ENCODE data around the gene CCDC85C. TPM values are rescaled to one million over a fixed set of nuclear protein-coding genes. Genes with fewer than 3 reads are reported as not detected.

CCDC85C gene
- total and polyA plus RNA-seq, 8 donors = 10.5 to 28.6 (median 15.9) TPM

GRCh38 chr14:99564256-99564925, 39.6 kb downstream of the CCDC85C start:
- Histone ChIP-seq H3K27ac (peak overlapping the region; percentile 37 to 83 (median 73)), H3K4me3 (peak overlapping the region in 1 of 4 donors; percentile 11), H3K27me3 (no peaks in the 10 kb centered on the region), H3K9me3 (no peaks in the 10 kb centered on the region), H3K4me1 (peaks cover 84 to 100% (median 93%) of the 10 kb centered on the region in 4 donors), H3K36me3 (no peaks in the 10 kb centered on the region)
- intact Hi-C loops (cut with DNase I; ENCODE audit: low total_unique reads) = no loop called here
- DNase-seq = peak; percentile 73 to 94
- 16 to 36% (median 28%) methylated on average over 11 of the region's 11 CpGs for WGBS, 5 donors
- TF ChIP-seq POLR2AphosphoS5 (IDR thresholded peaks at IDR 0.05) (peak in 2 of 3 donors; percentile 11 to 14), CTCF (IDR thresholded peaks at IDR 0.05) (no peak), EP300 (IDR thresholded peaks at IDR 0.05) (no peak), POLR2A (IDR thresholded peaks at IDR 0.05) (no peak)

DNA sequence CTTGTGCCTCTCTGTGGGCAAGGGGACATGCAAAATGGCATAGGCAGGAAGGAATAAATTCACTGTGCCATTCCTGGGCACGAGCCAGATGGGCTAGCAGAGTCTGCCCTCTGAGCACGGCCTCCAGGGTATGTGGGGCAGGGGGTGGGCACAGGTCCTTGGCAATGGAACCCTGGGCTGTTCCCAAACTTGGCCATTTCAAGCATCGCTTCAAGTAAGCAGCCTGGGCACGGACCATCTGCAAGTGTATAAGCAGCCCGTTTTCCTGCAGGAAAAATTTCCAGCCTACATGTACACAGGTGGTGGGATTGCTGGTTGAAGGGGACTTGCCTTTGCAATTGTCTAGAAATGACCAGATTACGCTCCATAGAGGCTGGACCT, 40.3 kb downstream of the CCDC85C start:
- no peaks in the 10 kb centered on the region for H3K36me3 ChIP-seq
- peaks cover 81 to 99% (median 88%) of the 10 kb centered on the region in 4 donors for H3K4me1 ChIP-seq
- no peaks in the 10 kb centered on the region for H3K9me3 ChIP-seq
- DNase-seq = no peak
- no peaks in the 10 kb centered on the region for H3K27me3 ChIP-seq
- no peak overlapping the region for H3K4me3 ChIP-seq
- TF ChIP-seq POLR2AphosphoS5 (IDR thresholded peaks at IDR 0.05) = no peak
- no peak for TF ChIP-seq POLR2A (IDR thresholded peaks at IDR 0.05)
- TF ChIP-seq EP300 (IDR thresholded peaks at IDR 0.05) = no peak
- TF ChIP-seq CTCF (IDR thresholded peaks at IDR 0.05) = no peak
- peak overlapping the region; percentile 44 to 83 (median 73) for H3K27ac ChIP-seq
- WGBS, 5 donors = 58 to 91% (median 73%) methylated on average over 4 to 6 of the region's 6 CpGs
- intact Hi-C loops (cut with DNase I; ENCODE audit: low total_unique reads) = no loop called here

DNA sequence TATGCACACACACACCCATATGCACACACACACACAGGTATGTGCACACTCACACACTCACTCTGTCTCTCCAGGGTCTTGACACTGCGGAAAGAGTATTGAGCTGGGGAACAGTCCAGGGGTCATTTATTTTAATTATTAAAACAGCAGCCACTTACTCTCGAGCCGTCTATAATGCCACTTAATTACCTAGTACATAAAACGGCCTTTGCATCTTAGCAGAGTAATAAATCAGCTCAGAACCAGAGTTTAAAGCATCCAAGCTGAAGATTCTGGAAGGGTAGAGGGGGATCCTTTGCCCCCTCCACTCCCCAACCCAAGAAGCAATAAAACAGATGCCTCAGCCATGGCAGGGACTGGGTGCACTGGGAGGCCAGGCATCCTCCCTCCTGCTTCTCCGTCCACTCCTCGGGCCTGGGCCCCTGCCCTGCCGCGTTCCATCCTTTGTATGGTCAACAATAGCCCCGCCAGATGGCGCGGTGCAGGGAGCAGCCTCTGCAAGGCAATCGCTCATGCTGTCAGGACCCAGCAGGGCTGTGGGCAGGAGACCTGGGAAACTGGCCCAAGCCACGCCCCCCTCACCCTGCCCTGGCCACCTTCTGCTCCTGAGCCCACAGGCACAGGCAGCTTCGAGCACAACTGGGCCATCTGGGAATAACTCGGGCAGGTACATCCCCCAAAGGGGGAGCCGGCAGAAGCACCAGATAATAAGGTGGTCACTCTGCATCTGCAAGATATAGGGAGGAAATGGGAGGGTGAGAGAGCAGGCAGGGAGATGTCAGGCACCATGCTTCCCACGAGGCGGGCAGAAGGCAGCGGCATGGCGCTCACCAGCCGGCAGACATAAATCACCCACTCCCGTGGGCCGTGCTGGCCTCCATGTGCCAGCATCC, 40.9 kb downstream of the CCDC85C start:
- H3K36me3 ChIP-seq = no peaks in the 10 kb centered on the region
- no peak overlapping the region for H3K4me3 ChIP-seq
- TF ChIP-seq CTCF (IDR thresholded peaks at IDR 0.05) (peak in 5 of 7 experiments; percentile 14 to 73 (median 49)), EP300 (IDR thresholded peaks at IDR 0.05) (no peak), POLR2AphosphoS5 (IDR thresholded peaks at IDR 0.05) (peak; percentile 37 to 91 (median 85))
- peaks cover 74 to 93% (median 81%) of the 10 kb centered on the region in 4 donors for H3K4me1 ChIP-seq
- peak; percentile 93 to 95 for DNase-seq
- intact Hi-C loops (cut with DNase I; ENCODE audit: low total_unique reads) = no loop called here
- no peaks in the 10 kb centered on the region for H3K9me3 ChIP-seq
- 30 to 41% (median 38%) methylated on average over 22 to 23 of the region's 23 CpGs for WGBS, 5 donors
- peak overlapping the region; percentile 44 to 83 (median 79) for H3K27ac ChIP-seq
- H3K27me3 ChIP-seq = no peaks in the 10 kb centered on the region

- no peak overlapping the region for H3K4me3 ChIP-seq
- DNase-seq = peak in 1 of 2 donors; percentile 69
- H3K27me3 ChIP-seq = no peaks in the 10 kb centered on the region
- no peaks in the 10 kb centered on the region for H3K36me3 ChIP-seq
- H3K4me1 ChIP-seq = peaks cover 72 to 82% (median 75%) of the 10 kb centered on the region in 4 donors
- intact Hi-C loops (cut with DNase I; ENCODE audit: low total_unique reads) = no loop called here
- peak in 1 of 3 donors; percentile 27 for TF ChIP-seq POLR2AphosphoS5 (IDR thresholded peaks at IDR 0.05)
- no peak for TF ChIP-seq EP300 (IDR thresholded peaks at IDR 0.05)
- TF ChIP-seq CTCF (IDR thresholded peaks at IDR 0.05) = no peak
- no peak for TF ChIP-seq POLR2A (IDR thresholded peaks at IDR 0.05)
- H3K9me3 ChIP-seq = no peaks in the 10 kb centered on the region
- 61 to 80% (median 69%) methylated on average over 10 of the region's 10 CpGs; no CpG with 5 or more reads in 1 of the 5 donors for WGBS, 5 donors
- H3K27ac ChIP-seq = peak overlapping the region; percentile 25 to 83 (median 79)
These were observed 42.1 kb downstream of the CCDC85C start for GRCh38 chr14:99561864-99562263.
